HEK293 (cell line): ENCODE measurements around the gene PLCD3.

Experiments used
- CTCF ChIA-PET: fragments of 350-600 bp; formaldehyde crosslinking; extraction: SDS; loops from one replicate; lab custom pipeline; 2021; ENCODE audit warnings: antibody characterized with exemption; lab: Yijun Ruan, JAX
- POLR2A ChIA-PET: fragments of 300-600 bp; formaldehyde crosslinking; extraction: SDS; loops from one replicate; lab custom pipeline; 2020; ENCODE audit warnings: antibody characterized with exemption, inconsistent platforms; lab: Yijun Ruan, JAX
- H3K27ac ChIP-seq: fragments of 200-500 bp; sonication (Bioruptor generic); 2 replicates; pipeline ENCODE4 v1.5.1; 2014; ENCODE audit warnings: low read depth, low read length, control low read depth, inconsistent platforms; ENCODE audit errors: extremely low read depth
- H3K36me3 ChIP-seq, 2 experiments: fragments of 200-500 bp in 1 of 2; sonication (Bioruptor generic) in 1 of 2; 1 replicate in 1 of 2; 2 replicates in 1 of 2; pipeline ENCODE4 v1.5.1; 2014 to 2017; ENCODE audit warnings: inconsistent platforms in 2 of 2, low read length in 2 of 2; ENCODE audit not compliant: control insufficient read depth in 2 of 2, insufficient read depth in 1 of 2
- H3K4me1 ChIP-seq: fragments of 200-500 bp; sonication (Bioruptor generic); 2 replicates; pipeline ENCODE4 v1.5.1; 2014; ENCODE audit warnings: mild to moderate bottlenecking, low read length, inconsistent platforms; ENCODE audit not compliant: control insufficient read depth, insufficient read depth
- H3K4me3 ChIP-seq: 2 replicates; pipeline ENCODE4 v1.5.1; 2011; ENCODE audit warnings: low read depth, mild to moderate bottlenecking, control low read depth, low read length, moderate library complexity
- H3K9me3 ChIP-seq: fragments of 200-500 bp; sonication (Bioruptor generic); 2 replicates; pipeline ENCODE4 v1.5.1; 2014; ENCODE audit warnings: low read depth, low read length, inconsistent platforms; ENCODE audit not compliant: control insufficient read depth, insufficient read depth
- ATF2 ChIP-seq: fragments of 450-650 bp; formaldehyde crosslinking; IDR thresholded peaks from 2 replicates; pipeline ENCODE4 v1.5.1; 2016; ENCODE audit warnings: missing biosample characterization, missing genetic modification characterization, low read depth
- BCL6B ChIP-seq: fragments of 450-650 bp; formaldehyde crosslinking; IDR thresholded peaks from 2 replicates; pipeline ENCODE4 v1.5.1; 2017; ENCODE audit warnings: missing biosample characterization, missing genetic modification characterization
- CTCF ChIP-seq: fragments of 450-650 bp; formaldehyde crosslinking; IDR thresholded peaks from 2 replicates; pipeline ENCODE4 v1.5.1; 2016; ENCODE audit warnings: missing biosample characterization, missing genetic modification characterization
- HIC1 ChIP-seq: fragments of 450-650 bp; formaldehyde crosslinking; IDR thresholded peaks from 2 replicates; pipeline ENCODE4 v1.5.1; 2016; ENCODE audit warnings: missing biosample characterization, missing genetic modification characterization
- PBX3 ChIP-seq: sonication (generic); formaldehyde crosslinking; IDR thresholded peaks from 2 replicates; pipeline ENCODE4 v1.8.1; 2022; ENCODE audit warnings: mild to moderate bottlenecking, moderate library complexity, missing genetic modification reagents
- PRDM1 ChIP-seq: fragments of 450-650 bp; formaldehyde crosslinking; IDR thresholded peaks from 2 replicates; pipeline ENCODE4; 2016; ENCODE audit warnings: missing biosample characterization, missing genetic modification characterization
- SCRT1 ChIP-seq: fragments of 450-650 bp; formaldehyde crosslinking; IDR thresholded peaks from 2 replicates; pipeline ENCODE4 v1.5.1; 2016; ENCODE audit warnings: missing biosample characterization, missing genetic modification characterization, borderline replicate concordance
- YY1 ChIP-seq: fragments of 450-650 bp; formaldehyde crosslinking; IDR thresholded peaks from 2 replicates; pipeline ENCODE4 v1.5.1; 2018; ENCODE audit warnings: missing biosample characterization, missing genetic modification characterization
- ZBTB49 ChIP-seq: fragments of 450-650 bp; formaldehyde crosslinking; IDR thresholded peaks from 2 replicates; pipeline ENCODE4 v1.5.1; 2016; ENCODE audit warnings: missing biosample characterization, missing genetic modification characterization, low read depth
- ZBTB7A ChIP-seq: fragments of 450-650 bp; formaldehyde crosslinking; IDR thresholded peaks from 2 replicates; pipeline ENCODE4 v1.5.1; 2016; ENCODE audit warnings: low read depth, missing biosample characterization, missing genetic modification characterization
- ZEB2 ChIP-seq: fragments of 450-650 bp; formaldehyde crosslinking; IDR thresholded peaks from 2 replicates; pipeline ENCODE4 v1.5.1; 2016; ENCODE audit warnings: missing biosample characterization, missing genetic modification characterization
- ZFHX2 ChIP-seq: fragments of 450-650 bp; formaldehyde crosslinking; conservative IDR thresholded peaks from 2 replicates; pipeline ENCODE4 v1.5.1; 2016; ENCODE audit warnings: missing biosample characterization, missing genetic modification characterization
- ZFP3 ChIP-seq: fragments of 450-650 bp; formaldehyde crosslinking; IDR thresholded peaks from 2 replicates; pipeline ENCODE4 v1.5.1; 2016; ENCODE audit warnings: low read depth, missing biosample characterization, missing genetic modification characterization
- ZNF133 ChIP-seq: fragments of 450-650 bp; formaldehyde crosslinking; IDR thresholded peaks from 2 replicates; pipeline ENCODE4 v1.5.1; 2016; ENCODE audit warnings: missing biosample characterization, missing genetic modification characterization
- ZNF140 ChIP-seq: fragments of 450-650 bp; formaldehyde crosslinking; IDR thresholded peaks from 2 replicates; pipeline ENCODE4 v1.5.1; 2016; ENCODE audit warnings: missing biosample characterization, missing genetic modification characterization
- ZNF148 ChIP-seq: fragments of 450-650 bp; formaldehyde crosslinking; IDR thresholded peaks from 2 replicates; pipeline ENCODE4 v1.5.0; 2017; ENCODE audit warnings: missing biosample characterization, missing genetic modification characterization, borderline replicate concordance
- ZNF23 ChIP-seq: fragments of 450-650 bp; formaldehyde crosslinking; IDR thresholded peaks from 2 replicates; pipeline ENCODE4 v1.5.1; 2016; ENCODE audit warnings: missing biosample characterization, missing genetic modification characterization, borderline replicate concordance
- ZNF341 ChIP-seq: fragments of 450-650 bp; formaldehyde crosslinking; IDR thresholded peaks from 2 replicates; pipeline ENCODE4; 2016; ENCODE audit warnings: low read depth, missing biosample characterization, missing genetic modification characterization
- ZNF521 ChIP-seq: fragments of 450-650 bp; formaldehyde crosslinking; IDR thresholded peaks from 2 replicates; pipeline ENCODE4 v1.5.1; 2017; ENCODE audit warnings: missing biosample characterization, mild to moderate bottlenecking, missing genetic modification characterization
- ZNF654 ChIP-seq: fragments of 450-650 bp; formaldehyde crosslinking; IDR thresholded peaks from 2 replicates; pipeline ENCODE4 v1.5.1; 2016; ENCODE audit warnings: low read depth, missing biosample characterization, missing genetic modification characterization
- ZNF677 ChIP-seq: fragments of 450-650 bp; IDR thresholded peaks from 2 replicates; pipeline ENCODE4 v1.5.0; 2018; ENCODE audit warnings: missing biosample characterization, mild to moderate bottlenecking, missing genetic modification characterization, moderate library complexity
- ZNF792 ChIP-seq: fragments of 450-650 bp; formaldehyde crosslinking; IDR thresholded peaks from 2 replicates; pipeline ENCODE4 v1.5.1; 2016; ENCODE audit warnings: missing biosample characterization, missing genetic modification characterization

The PLCD3 gene

GRCh38 chr17:45120558-45120957 is 11.8 kb downstream of the PLCD3 start:
- TF ChIP-seq ZNF654 (tag by site-specific recombination) (no peak), ZNF133 (tag by site-specific recombination) (no peak), ZNF792 (tag by site-specific recombination) (no peak), ZBTB49 (tag by site-specific recombination) (no peak), ZBTB7A (no peak), ZNF23 (tag by site-specific recombination) (no peak), HIC1 (tag by site-specific recombination) (no peak), ZNF341 (no peak), ZFP3 (tag by site-specific recombination) (no peak)
- Histone ChIP-seq H3K4me3 (no peak overlapping the region), H3K27ac (no peak overlapping the region), H3K36me3 (peaks cover 0 to 33% of the 10 kb centered on the region in 2 experiments; a peak in 1 of 3 replicates), H3K9me3 (no peaks in the 10 kb centered on the region), H3K4me1 (peaks cover 5% of the 10 kb centered on the region; the same call in 1 of the 2 replicates)
- CTCF ChIA-PET = interaction anchor here (0.7 to 5.9 kb wide), 3 partner anchors 15 to 60 kb away, joined by 3 to 28 read pairs (median 3); partner anchors contain the start of gene ACBD4
- POLR2A ChIA-PET = no interaction called here

GRCh38 chr17:45119964-45120363 is 12.4 kb downstream of the PLCD3 start:
- Histone ChIP-seq H3K27ac (no peak overlapping the region), H3K9me3 (no peaks in the 10 kb centered on the region), H3K4me1 (peaks cover 5% of the 10 kb centered on the region; the same call in 1 of the 2 replicates), H3K4me3 (no peak overlapping the region), H3K36me3 (peaks cover 0 to 33% of the 10 kb centered on the region in 2 experiments; a peak in 1 of 3 replicates)
- ChIA-PET CTCF (interaction anchor here (1.1 to 5.9 kb wide), 3 partner anchors 11 to 21 kb away, joined by 3 to 28 read pairs (median 3); partner anchors contain the start of gene ACBD4), POLR2A (no interaction called here)
- TF ChIP-seq ZNF521 (tag by site-specific recombination) = no peak
- no peak for TF ChIP-seq ATF2 (tag by site-specific recombination)
- no peak for TF ChIP-seq YY1
- no peak for TF ChIP-seq PRDM1
- TF ChIP-seq CTCF = no peak
- no peak for TF ChIP-seq ZEB2 (tag by site-specific recombination)
- TF ChIP-seq ZNF677 (tag by site-specific recombination) = no peak
- TF ChIP-seq BCL6B (tag by site-specific recombination) = no peak
- no peak for TF ChIP-seq PBX3 (CRISPR knock-in tag)
- no peak for TF ChIP-seq ZNF140
- TF ChIP-seq SCRT1 = no peak
- TF ChIP-seq ZFHX2 (tag by site-specific recombination) = no peak
- no peak for TF ChIP-seq ZNF148 (tag by site-specific recombination)
